HEK293 (cell line): ENCODE measurements around the gene TOR1AIP2.

Experiments used
- YY1 ChIP-seq: fragments of 450-650 bp; formaldehyde crosslinking; IDR thresholded peaks from 2 replicates; pipeline ENCODE4 v1.5.1; 2018; ENCODE audit warnings: missing biosample characterization, missing genetic modification characterization
- ZBTB1 ChIP-seq: fragments of 450-650 bp; formaldehyde crosslinking; IDR thresholded peaks from 2 replicates; pipeline ENCODE4 v1.5.1; 2016; ENCODE audit warnings: missing biosample characterization, missing genetic modification characterization
- ZNF112 ChIP-seq: fragments of 450-650 bp; formaldehyde crosslinking; IDR thresholded peaks from 2 replicates; pipeline ENCODE4 v1.5.0; 2017; ENCODE audit warnings: missing biosample characterization, missing genetic modification characterization
- ZNF184 ChIP-seq: fragments of 450-650 bp; IDR thresholded peaks from 2 replicates; pipeline ENCODE4 v1.5.1; 2018; ENCODE audit warnings: missing biosample characterization, mild to moderate bottlenecking, missing genetic modification characterization
- ZNF292 ChIP-seq: fragments of 450-650 bp; formaldehyde crosslinking; IDR thresholded peaks from 2 replicates; pipeline ENCODE4 v1.5.1; 2016; ENCODE audit warnings: low read depth, missing biosample characterization, missing genetic modification characterization, borderline replicate concordance
- ZNF350 ChIP-seq: fragments of 450-650 bp; formaldehyde crosslinking; IDR thresholded peaks from 2 replicates; pipeline ENCODE4 v1.5.0; 2017; ENCODE audit warnings: missing biosample characterization, mild to moderate bottlenecking, missing genetic modification characterization
- ZNF433 ChIP-seq: fragments of 450-650 bp; formaldehyde crosslinking; IDR thresholded peaks from 2 replicates; pipeline ENCODE4 v1.5.1; 2016; ENCODE audit warnings: missing biosample characterization, missing genetic modification characterization, low read depth
- ZNF510 ChIP-seq: fragments of 450-650 bp; formaldehyde crosslinking; IDR thresholded peaks from 2 replicates; pipeline ENCODE4 v1.5.1; 2018; ENCODE audit warnings: mild to moderate bottlenecking, missing genetic modification characterization, missing biosample characterization; ENCODE audit not compliant: insufficient replicate concordance
- ZNF558 ChIP-seq: fragments of 450-650 bp; formaldehyde crosslinking; IDR thresholded peaks from 2 replicates; pipeline ENCODE4 v1.5.1; 2016; ENCODE audit warnings: missing biosample characterization, missing genetic modification characterization
- ZNF677 ChIP-seq: fragments of 450-650 bp; IDR thresholded peaks from 2 replicates; pipeline ENCODE4 v1.5.0; 2018; ENCODE audit warnings: missing biosample characterization, mild to moderate bottlenecking, missing genetic modification characterization, moderate library complexity
- TF ChIP-seq, protein P1 (sequence below): fragments of 450-650 bp; formaldehyde crosslinking; IDR thresholded peaks from 2 replicates; pipeline ENCODE4 v1.5.1; 2016; ENCODE audit warnings: missing biosample characterization, missing genetic modification characterization
- TF ChIP-seq, protein P2 (sequence below): fragments of 450-650 bp; formaldehyde crosslinking; IDR thresholded peaks from 2 replicates; pipeline ENCODE4 v1.5.1; 2016; ENCODE audit warnings: missing biosample characterization, missing genetic modification characterization
- TF ChIP-seq, protein P3 (sequence below): fragments of 450-650 bp; formaldehyde crosslinking; IDR thresholded peaks from 2 replicates; pipeline ENCODE4 v1.5.1; 2016; ENCODE audit warnings: missing biosample characterization, missing genetic modification characterization, borderline replicate concordance
- TF ChIP-seq, protein P4 (sequence below): fragments of 450-650 bp; formaldehyde crosslinking; IDR thresholded peaks from 2 replicates; pipeline ENCODE4 v1.5.1; 2016; ENCODE audit warnings: missing biosample characterization, missing genetic modification characterization

DNA sequence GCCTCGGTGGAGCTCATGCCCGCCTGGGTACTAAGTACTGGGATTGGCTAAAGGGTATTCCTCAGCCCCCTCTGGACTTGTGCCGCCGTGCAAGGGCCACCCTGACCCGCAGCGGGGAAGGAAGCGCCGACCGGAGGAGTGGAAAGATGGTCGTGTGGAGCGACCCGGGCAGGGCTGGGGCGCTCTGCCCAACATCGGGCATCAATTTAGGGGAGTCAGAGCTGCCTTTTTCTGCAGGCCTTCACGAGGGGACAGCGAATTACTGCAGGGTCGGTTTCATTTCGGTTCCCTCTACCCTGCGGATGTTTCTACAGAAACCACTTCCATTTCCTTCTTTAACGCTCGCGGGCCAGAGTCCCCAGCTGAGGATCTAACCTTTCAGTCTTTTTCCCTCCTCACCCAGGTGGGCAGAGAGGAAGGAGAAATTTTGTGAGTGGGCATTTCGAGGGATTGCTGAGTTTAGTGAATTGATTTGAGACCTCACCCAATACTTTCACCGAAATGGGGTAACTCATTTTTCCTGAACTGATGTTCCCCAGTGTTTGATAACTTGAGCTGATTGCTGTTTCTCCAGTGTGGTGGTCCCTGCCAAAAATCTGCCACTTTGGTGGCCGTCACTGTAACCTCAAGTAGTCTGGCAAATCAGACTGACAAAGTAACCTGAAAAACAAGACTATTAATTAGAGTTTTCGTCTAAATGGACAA, 5.6 kb upstream of the TOR1AIP2 start:
- TF ChIP-seq ZNF350 (tag by site-specific recombination), result no peak
- no peak for TF ChIP-seq ZNF510 (tag by site-specific recombination)
- no peak for TF ChIP-seq ZNF558 (tag by site-specific recombination)
- TF ChIP-seq ZNF184 (tag by site-specific recombination), result no peak
- TF ChIP-seq ZNF677 (tag by site-specific recombination), result no peak
- TF ChIP-seq ZNF292 (tag by site-specific recombination), result no peak
- TF ChIP-seq ZBTB1 (tag by site-specific recombination), result no peak
- TF ChIP-seq, protein P1, sequence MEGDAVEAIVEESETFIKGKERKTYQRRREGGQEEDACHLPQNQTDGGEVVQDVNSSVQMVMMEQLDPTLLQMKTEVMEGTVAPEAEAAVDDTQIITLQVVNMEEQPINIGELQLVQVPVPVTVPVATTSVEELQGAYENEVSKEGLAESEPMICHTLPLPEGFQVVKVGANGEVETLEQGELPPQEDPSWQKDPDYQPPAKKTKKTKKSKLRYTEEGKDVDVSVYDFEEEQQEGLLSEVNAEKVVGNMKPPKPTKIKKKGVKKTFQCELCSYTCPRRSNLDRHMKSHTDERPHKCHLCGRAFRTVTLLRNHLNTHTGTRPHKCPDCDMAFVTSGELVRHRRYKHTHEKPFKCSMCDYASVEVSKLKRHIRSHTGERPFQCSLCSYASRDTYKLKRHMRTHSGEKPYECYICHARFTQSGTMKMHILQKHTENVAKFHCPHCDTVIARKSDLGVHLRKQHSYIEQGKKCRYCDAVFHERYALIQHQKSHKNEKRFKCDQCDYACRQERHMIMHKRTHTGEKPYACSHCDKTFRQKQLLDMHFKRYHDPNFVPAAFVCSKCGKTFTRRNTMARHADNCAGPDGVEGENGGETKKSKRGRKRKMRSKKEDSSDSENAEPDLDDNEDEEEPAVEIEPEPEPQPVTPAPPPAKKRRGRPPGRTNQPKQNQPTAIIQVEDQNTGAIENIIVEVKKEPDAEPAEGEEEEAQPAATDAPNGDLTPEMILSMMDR (tag by site-specific recombination), result no peak
- TF ChIP-seq, protein P2, sequence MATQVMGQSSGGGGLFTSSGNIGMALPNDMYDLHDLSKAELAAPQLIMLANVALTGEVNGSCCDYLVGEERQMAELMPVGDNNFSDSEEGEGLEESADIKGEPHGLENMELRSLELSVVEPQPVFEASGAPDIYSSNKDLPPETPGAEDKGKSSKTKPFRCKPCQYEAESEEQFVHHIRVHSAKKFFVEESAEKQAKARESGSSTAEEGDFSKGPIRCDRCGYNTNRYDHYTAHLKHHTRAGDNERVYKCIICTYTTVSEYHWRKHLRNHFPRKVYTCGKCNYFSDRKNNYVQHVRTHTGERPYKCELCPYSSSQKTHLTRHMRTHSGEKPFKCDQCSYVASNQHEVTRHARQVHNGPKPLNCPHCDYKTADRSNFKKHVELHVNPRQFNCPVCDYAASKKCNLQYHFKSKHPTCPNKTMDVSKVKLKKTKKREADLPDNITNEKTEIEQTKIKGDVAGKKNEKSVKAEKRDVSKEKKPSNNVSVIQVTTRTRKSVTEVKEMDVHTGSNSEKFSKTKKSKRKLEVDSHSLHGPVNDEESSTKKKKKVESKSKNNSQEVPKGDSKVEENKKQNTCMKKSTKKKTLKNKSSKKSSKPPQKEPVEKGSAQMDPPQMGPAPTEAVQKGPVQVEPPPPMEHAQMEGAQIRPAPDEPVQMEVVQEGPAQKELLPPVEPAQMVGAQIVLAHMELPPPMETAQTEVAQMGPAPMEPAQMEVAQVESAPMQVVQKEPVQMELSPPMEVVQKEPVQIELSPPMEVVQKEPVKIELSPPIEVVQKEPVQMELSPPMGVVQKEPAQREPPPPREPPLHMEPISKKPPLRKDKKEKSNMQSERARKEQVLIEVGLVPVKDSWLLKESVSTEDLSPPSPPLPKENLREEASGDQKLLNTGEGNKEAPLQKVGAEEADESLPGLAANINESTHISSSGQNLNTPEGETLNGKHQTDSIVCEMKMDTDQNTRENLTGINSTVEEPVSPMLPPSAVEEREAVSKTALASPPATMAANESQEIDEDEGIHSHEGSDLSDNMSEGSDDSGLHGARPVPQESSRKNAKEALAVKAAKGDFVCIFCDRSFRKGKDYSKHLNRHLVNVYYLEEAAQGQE, result no peak
- TF ChIP-seq, protein P3, sequence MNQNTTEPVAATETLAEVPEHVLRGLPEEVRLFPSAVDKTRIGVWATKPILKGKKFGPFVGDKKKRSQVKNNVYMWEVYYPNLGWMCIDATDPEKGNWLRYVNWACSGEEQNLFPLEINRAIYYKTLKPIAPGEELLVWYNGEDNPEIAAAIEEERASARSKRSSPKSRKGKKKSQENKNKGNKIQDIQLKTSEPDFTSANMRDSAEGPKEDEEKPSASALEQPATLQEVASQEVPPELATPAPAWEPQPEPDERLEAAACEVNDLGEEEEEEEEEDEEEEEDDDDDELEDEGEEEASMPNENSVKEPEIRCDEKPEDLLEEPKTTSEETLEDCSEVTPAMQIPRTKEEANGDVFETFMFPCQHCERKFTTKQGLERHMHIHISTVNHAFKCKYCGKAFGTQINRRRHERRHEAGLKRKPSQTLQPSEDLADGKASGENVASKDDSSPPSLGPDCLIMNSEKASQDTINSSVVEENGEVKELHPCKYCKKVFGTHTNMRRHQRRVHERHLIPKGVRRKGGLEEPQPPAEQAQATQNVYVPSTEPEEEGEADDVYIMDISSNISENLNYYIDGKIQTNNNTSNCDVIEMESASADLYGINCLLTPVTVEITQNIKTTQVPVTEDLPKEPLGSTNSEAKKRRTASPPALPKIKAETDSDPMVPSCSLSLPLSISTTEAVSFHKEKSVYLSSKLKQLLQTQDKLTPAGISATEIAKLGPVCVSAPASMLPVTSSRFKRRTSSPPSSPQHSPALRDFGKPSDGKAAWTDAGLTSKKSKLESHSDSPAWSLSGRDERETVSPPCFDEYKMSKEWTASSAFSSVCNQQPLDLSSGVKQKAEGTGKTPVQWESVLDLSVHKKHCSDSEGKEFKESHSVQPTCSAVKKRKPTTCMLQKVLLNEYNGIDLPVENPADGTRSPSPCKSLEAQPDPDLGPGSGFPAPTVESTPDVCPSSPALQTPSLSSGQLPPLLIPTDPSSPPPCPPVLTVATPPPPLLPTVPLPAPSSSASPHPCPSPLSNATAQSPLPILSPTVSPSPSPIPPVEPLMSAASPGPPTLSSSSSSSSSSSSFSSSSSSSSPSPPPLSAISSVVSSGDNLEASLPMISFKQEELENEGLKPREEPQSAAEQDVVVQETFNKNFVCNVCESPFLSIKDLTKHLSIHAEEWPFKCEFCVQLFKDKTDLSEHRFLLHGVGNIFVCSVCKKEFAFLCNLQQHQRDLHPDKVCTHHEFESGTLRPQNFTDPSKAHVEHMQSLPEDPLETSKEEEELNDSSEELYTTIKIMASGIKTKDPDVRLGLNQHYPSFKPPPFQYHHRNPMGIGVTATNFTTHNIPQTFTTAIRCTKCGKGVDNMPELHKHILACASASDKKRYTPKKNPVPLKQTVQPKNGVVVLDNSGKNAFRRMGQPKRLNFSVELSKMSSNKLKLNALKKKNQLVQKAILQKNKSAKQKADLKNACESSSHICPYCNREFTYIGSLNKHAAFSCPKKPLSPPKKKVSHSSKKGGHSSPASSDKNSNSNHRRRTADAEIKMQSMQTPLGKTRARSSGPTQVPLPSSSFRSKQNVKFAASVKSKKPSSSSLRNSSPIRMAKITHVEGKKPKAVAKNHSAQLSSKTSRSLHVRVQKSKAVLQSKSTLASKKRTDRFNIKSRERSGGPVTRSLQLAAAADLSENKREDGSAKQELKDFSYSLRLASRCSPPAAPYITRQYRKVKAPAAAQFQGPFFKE (tag by site-specific recombination), result no peak
- TF ChIP-seq ZNF433 (tag by site-specific recombination), result no peak
- TF ChIP-seq, protein P4, sequence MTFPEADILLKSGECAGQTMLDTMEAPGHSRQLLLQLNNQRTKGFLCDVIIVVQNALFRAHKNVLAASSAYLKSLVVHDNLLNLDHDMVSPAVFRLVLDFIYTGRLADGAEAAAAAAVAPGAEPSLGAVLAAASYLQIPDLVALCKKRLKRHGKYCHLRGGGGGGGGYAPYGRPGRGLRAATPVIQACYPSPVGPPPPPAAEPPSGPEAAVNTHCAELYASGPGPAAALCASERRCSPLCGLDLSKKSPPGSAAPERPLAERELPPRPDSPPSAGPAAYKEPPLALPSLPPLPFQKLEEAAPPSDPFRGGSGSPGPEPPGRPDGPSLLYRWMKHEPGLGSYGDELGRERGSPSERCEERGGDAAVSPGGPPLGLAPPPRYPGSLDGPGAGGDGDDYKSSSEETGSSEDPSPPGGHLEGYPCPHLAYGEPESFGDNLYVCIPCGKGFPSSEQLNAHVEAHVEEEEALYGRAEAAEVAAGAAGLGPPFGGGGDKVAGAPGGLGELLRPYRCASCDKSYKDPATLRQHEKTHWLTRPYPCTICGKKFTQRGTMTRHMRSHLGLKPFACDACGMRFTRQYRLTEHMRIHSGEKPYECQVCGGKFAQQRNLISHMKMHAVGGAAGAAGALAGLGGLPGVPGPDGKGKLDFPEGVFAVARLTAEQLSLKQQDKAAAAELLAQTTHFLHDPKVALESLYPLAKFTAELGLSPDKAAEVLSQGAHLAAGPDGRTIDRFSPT (tag by site-specific recombination), result peak; percentile 73
- TF ChIP-seq ZNF112 (tag by site-specific recombination), result no peak
- no peak for TF ChIP-seq YY1 (tag by site-specific recombination)
